Smooth muscle cell (in vitro differentiated cells): ENCODE data around the gene ATG9B. TPM values are rescaled to one million over a fixed set of nuclear protein-coding genes. Genes with fewer than 3 reads are reported as not detected.

Experiments
- DNase-seq: peaks from one replicate; lab custom pipeline; 2025; ENCODE audit not compliant: unreplicated experiment; lab: John Stamatoyannopoulos, UW
- H2AFZ ChIP-seq: fragments of 200-600 bp; sonication (generic); 2 replicates; pipeline ENCODE4 v1.6.0; 2016; ENCODE audit warnings: antibody characterized with exemption, low read depth, mild to moderate bottlenecking
- H3F3A ChIP-seq: fragments of 200-600 bp; sonication (generic); 2 replicates; pipeline ENCODE4 v1.6.0; 2017; ENCODE audit warnings: antibody characterized with exemption, low read depth
- H3K27ac ChIP-seq: fragments of 200-600 bp; sonication (generic); 2 replicates; pipeline ENCODE4 v1.5.1; 2016; ENCODE audit warnings: low read depth, mild to moderate bottlenecking
- H3K27me3 ChIP-seq: fragments of 200-600 bp; sonication (generic); 2 replicates; pipeline ENCODE4 v1.6.1; 2016; ENCODE audit warnings: low read depth, mild to moderate bottlenecking
- H3K36me3 ChIP-seq: fragments of 200-600 bp; sonication (generic); 2 replicates; pipeline ENCODE4 v1.5.1; 2016; ENCODE audit warnings: low read depth
- H3K4me1 ChIP-seq: fragments of 200-600 bp; sonication (generic); 2 replicates; pipeline ENCODE4 v1.5.1; 2016; ENCODE audit warnings: low read depth
- H3K4me2 ChIP-seq: fragments of 200-600 bp; sonication (generic); 2 replicates; pipeline ENCODE4 v1.6.0; 2016; ENCODE audit warnings: mild to moderate bottlenecking
- H3K4me3 ChIP-seq: fragments of 200-600 bp; sonication (generic); 2 replicates; pipeline ENCODE4 v1.5.1; 2016; ENCODE audit warnings: mild to moderate bottlenecking
- H3K79me2 ChIP-seq: fragments of 200-600 bp; sonication (generic); 2 replicates; pipeline ENCODE4 v1.6.0; 2016; ENCODE audit warnings: low read depth, mild to moderate bottlenecking
- H3K9ac ChIP-seq: fragments of 200-600 bp; sonication (generic); 2 replicates; pipeline ENCODE4 v1.6.0; 2016; ENCODE audit warnings: low read depth
- H3K9me3 ChIP-seq: fragments of 200-600 bp; sonication (generic); replicated peaks from 2 replicates; pipeline ENCODE4 v1.5.1; 2016; ENCODE audit warnings: low read depth
- H4K20me1 ChIP-seq: fragments of 200-600 bp; sonication (generic); 2 replicates; pipeline ENCODE4 v1.6.0; 2016; ENCODE audit warnings: low read depth
- CTCF ChIP-seq: fragments of 200-600 bp; sonication (generic); IDR thresholded peaks from 2 replicates; pipeline ENCODE4 v1.5.1; 2017; ENCODE audit warnings: borderline replicate concordance, mild to moderate bottlenecking, antibody characterized with exemption; ENCODE audit not compliant: insufficient read depth, poor library complexity, severe bottlenecking
- WGBS: methylation state at CpG from one replicate; pipeline ENCODE4 v1.1.7; 2016; ENCODE audit warnings: low lambda C conversion rate; 5-methylcytosine and 5-hydroxymethylcytosine counted together
- polyA plus RNA-seq: library from polyadenylated mRNA; unstranded; fragments of >200 nt; fragmentation: Nextera tagmentation; extraction: Ambion mirVana; gene quantifications from 2 replicates; pipeline ENCODE4 v1.2.1, GENCODE V29; 2016
- total RNA-seq: library from RNA; depleted of rRNA; stranded (reverse); fragments of >200 nt; gene quantifications from 2 replicates; pipeline ENCODE4 v1.2.3, GENCODE V29; 2014

ATG9B gene
- total and polyA plus RNA-seq, 2 experiments from 2014 or later: 2.6 to 6.5 TPM

DNA sequence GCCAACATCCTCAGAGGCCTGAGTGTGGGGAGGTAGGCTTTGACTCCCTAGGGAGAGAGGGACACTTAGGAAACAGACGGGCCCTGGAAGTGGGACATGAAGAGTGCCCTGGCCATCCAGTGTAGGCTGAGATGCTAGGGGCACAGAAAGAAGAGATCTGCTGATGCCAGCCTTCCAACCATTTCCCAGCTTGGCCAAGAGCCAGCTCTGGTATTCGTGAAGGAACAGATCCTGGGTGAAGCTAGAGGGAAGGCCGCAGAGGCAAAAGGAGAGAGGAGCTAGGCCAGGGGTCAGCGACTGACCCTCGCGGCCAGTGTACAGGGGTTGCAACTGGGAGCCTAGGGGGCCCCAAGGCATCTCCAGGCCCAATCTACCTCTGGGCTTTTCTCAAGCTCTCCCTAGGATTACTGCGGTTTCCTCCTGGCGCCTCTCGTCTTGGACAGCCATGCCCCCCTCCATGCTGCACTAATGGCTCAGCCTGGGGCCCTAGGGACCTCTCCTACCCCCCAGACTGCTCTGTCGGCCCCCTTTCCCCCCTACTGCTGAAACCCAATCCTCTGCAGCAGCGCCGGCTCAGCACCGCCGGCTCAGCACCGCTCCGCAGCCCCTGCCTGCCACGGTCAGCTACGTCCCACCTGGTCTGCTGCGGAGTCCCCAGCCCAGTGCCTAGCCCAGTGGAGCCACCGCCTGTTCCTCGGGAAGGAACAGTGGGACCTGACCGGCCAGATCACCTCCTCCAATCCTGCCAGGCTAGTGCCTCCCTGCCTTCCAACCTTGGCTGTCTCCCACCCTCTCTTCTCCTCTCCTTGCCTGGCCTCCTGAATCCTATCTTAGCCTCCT lies 23.9 kb upstream of the ATG9B start, which contains the start of gene ASIC3:
ASIC3 (plus strand) TSS at position 556 of the 840 bp plus-strand sequence. CDS start 355 bp downstream, outside the sequence.
- no peak within 1 kb of the TSS for H2AFZ ChIP-seq
- H3K27ac ChIP-seq: no peak within 1 kb of the TSS
- no peak within 1 kb of the TSS for H3K9ac ChIP-seq
- H3K79me2 ChIP-seq: no peaks in the 10 kb centered on the region
- peaks cover 8% of the 10 kb centered on the region for H4K20me1 ChIP-seq
- DNase-seq: no peak
- H3K4me1 ChIP-seq: no peaks in the 10 kb centered on the region
- H3K9me3 ChIP-seq: no peaks in the 10 kb centered on the region
- H3F3A ChIP-seq: no peaks in the 10 kb centered on the region
- H3K36me3 ChIP-seq: no peaks in the 10 kb centered on the region
- no peak for TF ChIP-seq CTCF
- H3K4me2 ChIP-seq: no peak within 1 kb of the TSS
- WGBS: 90% methylated on average over 19 of the region's 22 CpGs
- H3K27me3 ChIP-seq: no peaks in the 10 kb centered on the region
- no peak within 1 kb of the TSS for H3K4me3 ChIP-seq

GRCh38 chr7:151046603-151047573 lies 22.6 kb upstream of the ATG9B start:
- Histone ChIP-seq H3K4me2 (peak overlapping the region; percentile 31), H3K4me3 (no peak overlapping the region), H4K20me1 (peaks cover 4% of the 10 kb centered on the region), H3K79me2 (no peaks in the 10 kb centered on the region), H3K9ac (no peak overlapping the region), H2AFZ (no peak overlapping the region), H3K9me3 (no peaks in the 10 kb centered on the region), H3K27ac (no peak overlapping the region), H3K4me1 (no peaks in the 10 kb centered on the region), H3F3A (no peaks in the 10 kb centered on the region), H3K36me3 (no peaks in the 10 kb centered on the region), H3K27me3 (no peaks in the 10 kb centered on the region)
- whole genome bisulfite sequencing: 83% methylated on average over 14 of the region's 14 CpGs
- peak; percentile 14 for DNase-seq
- TF ChIP-seq CTCF: no peak

DNA sequence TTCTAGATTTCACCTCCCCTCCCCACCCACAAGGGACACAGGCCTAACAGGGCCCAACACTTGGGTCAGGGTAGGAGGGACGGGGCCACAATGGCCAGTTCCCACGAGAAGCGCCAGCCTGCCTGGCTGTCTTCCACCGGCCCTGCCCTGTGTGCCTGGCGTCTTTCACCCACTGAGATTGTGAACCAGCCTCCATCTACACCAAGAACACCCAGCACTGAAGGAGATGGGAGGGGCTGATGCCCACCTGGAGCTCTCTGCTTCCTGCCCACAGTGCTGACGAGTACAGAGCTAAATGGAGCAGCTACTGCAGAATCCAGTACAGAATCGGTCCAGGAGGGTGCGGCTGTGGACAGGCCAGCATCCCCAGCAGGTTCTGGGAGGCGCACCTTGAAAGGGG lies 21.7 kb upstream of the ATG9B start:
- Histone ChIP-seq H3K27me3 (no peaks in the 10 kb centered on the region), H4K20me1 (no peaks in the 10 kb centered on the region), H3K4me1 (no peaks in the 10 kb centered on the region), H3K79me2 (no peaks in the 10 kb centered on the region), H2AFZ (no peak overlapping the region), H3K4me3 (no peak overlapping the region), H3K36me3 (no peaks in the 10 kb centered on the region), H3K27ac (no peak overlapping the region), H3F3A (no peaks in the 10 kb centered on the region), H3K4me2 (no peak overlapping the region), H3K9me3 (no peaks in the 10 kb centered on the region), H3K9ac (no peak overlapping the region)
- 95% methylated on average over 9 of the region's 9 CpGs for WGBS
- no peak for DNase-seq
- TF ChIP-seq CTCF: no peak
